ENCODE data around the gene SLC34A3.

Gene SLC34A3

GRCh38 chr9:137219757-137220316, 10.9 kb upstream of the SLC34A3 start:
- Histone ChIP-seq H3K4me1 (ENCODE audit: low read length) (peaks cover 7% of the 10 kb centered on the region; the same call in 1 of the 2 replicates), H2AFZ (ENCODE audit: low read length) (no peak overlapping the region), H3K9ac (ENCODE audit: low read length) (no peak overlapping the region), H3K79me2 (ENCODE audit: low read length) (no peaks in the 10 kb centered on the region), H3K36me3 (replicated peaks; ENCODE audit: insufficient read depth, low read length) (no peaks in the 10 kb centered on the region), H3K4me2 (ENCODE audit: low read depth, low read length) (no peak overlapping the region), H3K9me2 (replicated peaks; ENCODE audit: insufficient read depth, low read length) (no peaks in the 10 kb centered on the region), H3K4me3 (ENCODE audit: low read length) (no peak overlapping the region), H3F3A (ENCODE audit: insufficient read depth, low read length) (no peaks in the 10 kb centered on the region; the same call in 1 of the 2 replicates), H3K27me3 (replicated peaks; ENCODE audit: insufficient read depth, low read length) (no peaks in the 10 kb centered on the region), H3K9me3 (replicated peaks; ENCODE audit: insufficient read depth, low read length) (no peaks in the 10 kb centered on the region), H3K27ac (ENCODE audit: low read length) (no peak overlapping the region), H4K20me1 (ENCODE audit: insufficient read depth, low read length) (no peaks in the 10 kb centered on the region)
- TF ChIP-seq CTCF (IDR thresholded peaks at IDR 0.05; ENCODE audit: low read length) (no peak), EZH2 (optimal IDR thresholded peaks at IDR 0.05; ENCODE audit: low read depth, low read length) (no peak), EZH2phosphoT487 (IDR thresholded peaks at IDR 0.05; ENCODE audit: low read length) (no peak)
- no peak for DNase-seq

DNA sequence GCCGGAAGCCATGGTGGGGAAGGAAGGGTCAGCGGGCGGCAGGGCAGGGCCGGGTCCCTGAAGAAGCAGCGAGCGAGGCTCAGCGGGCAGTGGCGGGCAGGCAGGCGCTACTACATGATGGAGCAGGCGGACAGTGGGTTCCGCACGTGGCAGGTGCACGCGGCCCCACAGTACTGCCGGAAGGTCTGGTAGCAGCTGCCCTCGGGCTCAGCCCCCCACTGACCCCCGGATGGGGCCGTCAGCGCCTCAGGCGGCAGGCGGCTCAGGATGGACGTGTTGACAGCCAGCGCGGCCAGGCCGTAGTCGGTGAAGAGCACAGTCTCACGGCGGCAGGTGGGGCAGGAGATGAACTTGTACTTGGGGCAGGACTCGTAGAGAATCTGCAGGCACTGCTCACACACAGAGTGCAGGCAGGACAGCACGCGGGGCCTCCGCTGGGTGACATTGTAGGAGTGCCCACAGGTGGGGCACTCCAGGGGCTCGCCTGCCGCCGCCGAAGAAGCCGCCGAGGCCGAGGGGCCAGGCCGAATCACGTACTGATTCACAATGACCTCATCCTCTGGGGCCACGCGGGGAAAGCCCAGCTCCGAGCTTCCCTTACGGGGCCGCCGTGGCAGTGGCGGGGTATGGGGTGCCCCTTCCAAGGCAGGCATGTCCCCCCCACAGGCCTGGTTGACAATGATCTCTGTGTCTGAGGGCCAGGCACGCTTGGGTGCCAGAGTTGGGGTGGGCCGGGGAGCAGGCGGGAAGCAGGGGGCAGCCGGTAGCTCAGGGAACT, 10.2 kb upstream of the SLC34A3 start:
- no peaks in the 10 kb centered on the region for H3K9me3 ChIP-seq (replicated peaks; ENCODE audit: insufficient read depth, low read length)

GRCh38 chr9:137221095-137221505, 9.6 kb upstream of the SLC34A3 start:
- TF ChIP-seq CTCF (IDR thresholded peaks at IDR 0.05; ENCODE audit: low read length) = no peak
- TF ChIP-seq EZH2 (optimal IDR thresholded peaks at IDR 0.05; ENCODE audit: low read depth, low read length) = no peak
- no peak for TF ChIP-seq EZH2phosphoT487 (IDR thresholded peaks at IDR 0.05; ENCODE audit: low read length)
- no peak overlapping the region for H3K9ac ChIP-seq (ENCODE audit: low read length)
- no peak overlapping the region for H3K4me2 ChIP-seq (ENCODE audit: low read depth, low read length)
- H3K79me2 ChIP-seq (ENCODE audit: low read length) = no peaks in the 10 kb centered on the region
- no peak overlapping the region for H3K4me3 ChIP-seq (ENCODE audit: low read length)
- no peak overlapping the region for H2AFZ ChIP-seq (ENCODE audit: low read length)
- H4K20me1 ChIP-seq (ENCODE audit: insufficient read depth, low read length) = no peaks in the 10 kb centered on the region
- no peaks in the 10 kb centered on the region for H3K36me3 ChIP-seq (replicated peaks; ENCODE audit: insufficient read depth, low read length)
- DNase-seq = no peak
- H3K9me2 ChIP-seq (replicated peaks; ENCODE audit: insufficient read depth, low read length) = no peaks in the 10 kb centered on the region
- no peaks in the 10 kb centered on the region; the same call in 1 of the 2 replicates for H3F3A ChIP-seq (ENCODE audit: insufficient read depth, low read length)
- H3K4me1 ChIP-seq (ENCODE audit: low read length) = peaks cover 9% of the 10 kb centered on the region; the same call in 1 of the 2 replicates
- H3K27me3 ChIP-seq (replicated peaks; ENCODE audit: insufficient read depth, low read length) = no peaks in the 10 kb centered on the region
- no peak overlapping the region for H3K27ac ChIP-seq (ENCODE audit: low read length)
- no peaks in the 10 kb centered on the region for H3K9me3 ChIP-seq (replicated peaks; ENCODE audit: insufficient read depth, low read length)

More for the DNA sequence above, 10.2 kb upstream of the SLC34A3 start:
- DNase-seq = no peak
- Histone ChIP-seq H3K4me1 (ENCODE audit: low read length) (peaks cover 9% of the 10 kb centered on the region; the same call in 1 of the 2 replicates), H3K27me3 (replicated peaks; ENCODE audit: insufficient read depth, low read length) (no peaks in the 10 kb centered on the region), H3K9me2 (replicated peaks; ENCODE audit: insufficient read depth, low read length) (no peaks in the 10 kb centered on the region), H3K27ac (ENCODE audit: low read length) (no peak overlapping the region), H3K4me2 (ENCODE audit: low read depth, low read length) (no peak overlapping the region), H2AFZ (ENCODE audit: low read length) (no peak overlapping the region), H3K79me2 (ENCODE audit: low read length) (no peaks in the 10 kb centered on the region), H4K20me1 (ENCODE audit: insufficient read depth, low read length) (no peaks in the 10 kb centered on the region), H3F3A (ENCODE audit: insufficient read depth, low read length) (no peaks in the 10 kb centered on the region; the same call in 1 of the 2 replicates), H3K36me3 (replicated peaks; ENCODE audit: insufficient read depth, low read length) (no peaks in the 10 kb centered on the region), H3K4me3 (ENCODE audit: low read length) (no peak overlapping the region), H3K9ac (ENCODE audit: low read length) (no peak overlapping the region)
- TF ChIP-seq CTCF (IDR thresholded peaks at IDR 0.05; ENCODE audit: low read length) (no peak), EZH2 (optimal IDR thresholded peaks at IDR 0.05; ENCODE audit: low read depth, low read length) (no peak), EZH2phosphoT487 (IDR thresholded peaks at IDR 0.05; ENCODE audit: low read length) (no peak)

Measured in MM.1S (cell line).